CD4-positive, alpha-beta T cell treated with Interleukin-2 at 100 ng/mL for 4 hours (primary cell): ENCODE results near the gene CPED1.
"Not testable (repeated sequence)": the region's sequence is repeated elsewhere in the genome, so short reads cannot be mapped to it uniquely, and the experiment has no call there.

Experiments used
- DNase-seq: peaks from one replicate; pipeline ENCODE4 v3.0.0-alpha.2; 2020; ENCODE audit warnings: low spot score

The CPED1 gene

GRCh38 chr7:121020249-121020988 is 31.9 kb downstream of the CPED1 start:
- no peak for DNase-seq

- DNase-seq, result no peak
Measured at GRCh38 chr7:121020989-121021969, 32.8 kb downstream of the CPED1 start.

GRCh38 chr7:121023194-121023593 is 34.7 kb downstream of the CPED1 start:
- no peak for DNase-seq

DNA sequence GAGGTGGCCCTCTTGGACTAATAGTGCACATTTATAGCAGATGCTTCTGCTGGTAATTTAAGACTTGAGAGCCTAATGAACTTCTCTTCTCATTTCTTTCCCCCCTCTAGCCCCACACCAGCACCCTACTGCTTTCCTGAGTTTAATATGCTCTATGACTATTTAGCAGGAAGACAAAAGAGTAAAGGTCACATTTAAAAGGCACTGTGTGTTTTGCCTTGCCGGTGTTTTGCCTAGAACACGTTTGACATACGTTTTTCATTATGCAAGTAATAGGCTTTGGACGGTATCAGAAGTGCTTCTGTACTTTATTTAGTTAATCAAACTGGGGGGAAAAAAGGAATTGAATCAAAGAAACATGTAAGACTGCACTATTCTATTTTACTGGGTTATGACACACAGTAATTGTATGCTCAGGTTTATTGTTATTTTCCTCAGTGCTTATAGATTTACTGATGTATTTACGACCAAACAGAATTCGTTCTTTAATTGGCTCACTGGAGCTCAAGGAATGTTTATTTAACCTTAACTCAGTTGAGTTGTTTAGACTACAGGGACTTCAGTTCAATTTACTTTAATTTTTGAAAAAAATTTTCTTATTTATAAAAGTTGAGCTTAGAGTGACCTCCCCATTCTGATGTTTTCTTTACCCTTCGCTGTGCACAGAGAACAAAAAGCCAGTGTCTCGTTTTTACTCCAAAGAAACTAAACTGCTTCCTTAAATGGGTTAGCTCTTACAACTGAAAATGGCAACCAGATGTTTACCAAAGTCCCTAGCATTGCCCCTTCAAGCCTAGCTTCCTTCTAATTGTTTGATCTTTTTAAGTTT is 35.4 kb downstream of the CPED1 start:
- no peak for DNase-seq

- no peak for DNase-seq
Measured at GRCh38 chr7:121024611-121025010, 36.1 kb downstream of the CPED1 start.

DNA sequence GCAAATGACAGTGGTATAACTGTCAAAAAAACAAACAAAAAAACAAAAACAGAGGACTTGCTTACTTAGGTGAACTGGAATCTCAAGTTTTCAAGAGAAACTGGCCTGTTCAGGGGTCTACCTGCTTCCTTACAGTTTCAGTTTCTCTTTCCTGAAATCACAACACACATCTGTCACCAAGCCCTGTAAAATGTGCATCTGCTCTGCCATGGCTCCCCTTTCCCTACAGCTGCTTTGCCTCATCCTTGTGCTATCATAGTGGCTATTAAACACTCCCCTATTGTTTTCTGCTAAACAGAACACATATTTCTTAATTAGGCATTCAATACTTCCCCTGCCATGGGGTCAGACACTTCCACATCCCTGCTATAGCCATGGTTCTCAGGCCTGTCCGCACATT is 37.6 kb downstream of the CPED1 start:
- no peak for DNase-seq

- DNase-seq, result no peak
Measured at GRCh38 chr7:121026577-121027111, 38.1 kb downstream of the CPED1 start.

- DNase-seq, result no peak
Measured at GRCh38 chr7:121027761-121028669, 39.5 kb downstream of the CPED1 start.

- no peak for DNase-seq
Measured at GRCh38 chr7:121029302-121029701, 40.8 kb downstream of the CPED1 start.

DNA sequence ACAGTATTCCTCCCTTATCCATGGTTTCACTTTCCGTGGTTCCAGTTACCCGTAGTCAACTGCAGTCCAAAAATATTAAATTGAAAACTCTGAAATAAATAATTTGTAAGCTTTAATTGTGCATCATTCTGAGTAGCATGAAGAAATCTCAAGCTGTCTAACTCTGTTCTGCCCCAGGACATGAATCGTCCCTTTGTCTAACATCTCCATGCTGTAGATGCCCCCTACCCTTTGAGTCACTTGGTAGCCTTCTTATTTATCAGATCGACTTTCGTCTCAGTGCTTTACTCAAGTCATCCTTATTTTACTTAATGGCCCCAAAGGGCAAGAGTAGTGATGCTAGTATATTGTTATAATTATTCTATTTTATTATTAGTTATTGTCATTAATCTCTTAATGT is 41.8 kb downstream of the CPED1 start:
- no peak for DNase-seq

DNA sequence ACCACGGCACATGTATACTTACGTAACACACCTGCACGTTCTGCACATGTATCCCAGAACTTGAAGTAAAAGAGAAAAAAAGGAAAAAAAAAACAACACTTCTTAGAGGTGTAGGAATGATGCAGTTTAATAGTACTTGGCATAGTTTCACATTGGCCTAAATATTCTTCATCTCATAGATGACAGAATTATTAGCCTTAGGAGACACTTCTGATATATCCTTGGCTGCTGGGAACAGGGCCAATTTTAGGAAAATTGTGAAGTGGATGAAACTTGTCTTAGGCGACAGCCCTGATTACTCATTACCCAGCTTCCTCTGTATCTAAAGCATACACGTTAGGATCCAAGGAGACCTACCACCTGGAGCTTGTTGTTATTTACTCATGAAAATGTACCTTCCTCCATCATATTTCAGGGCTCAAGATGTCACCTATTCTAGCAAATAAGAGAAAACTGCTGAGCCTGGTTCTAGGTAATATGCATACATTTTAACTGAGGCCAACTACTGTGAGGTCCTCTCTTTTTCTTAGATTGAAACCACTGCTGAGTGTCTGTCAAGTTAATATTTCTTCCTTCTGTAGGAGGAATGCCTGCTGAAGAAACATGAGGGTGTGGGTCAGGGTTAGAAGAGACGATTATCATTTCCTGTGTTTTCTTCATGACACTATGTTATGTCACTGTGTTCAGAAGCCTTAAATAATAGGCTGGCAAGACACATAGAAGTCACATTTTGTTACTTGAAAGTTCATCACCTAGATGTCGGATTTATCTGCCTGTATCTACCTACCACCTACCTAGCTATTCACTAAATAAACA is 44.3 kb downstream of the CPED1 start:
- DNase-seq, result no peak

GRCh38 chr7:121034929-121035328 is 46.4 kb downstream of the CPED1 start:
- no peak for DNase-seq

DNA sequence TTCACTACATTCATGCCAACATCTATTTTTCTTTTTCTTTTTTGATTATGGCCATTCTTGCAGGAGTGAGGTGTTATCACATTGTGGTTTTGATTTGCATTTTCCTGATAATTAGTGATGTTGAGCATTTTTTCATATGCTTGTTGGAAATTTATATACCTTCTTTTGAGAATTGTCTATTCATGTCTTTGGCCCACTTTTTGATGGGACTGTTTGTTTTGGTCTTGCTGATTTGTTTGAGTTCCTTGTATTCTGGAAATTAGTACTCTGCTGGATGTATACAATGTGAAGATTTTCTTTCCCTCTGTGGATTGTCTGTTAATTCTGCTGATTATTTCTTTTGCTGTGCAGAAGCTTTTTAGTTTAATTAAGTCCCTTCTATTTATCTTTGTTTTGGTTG is 48.3 kb downstream of the CPED1 start:
- not testable (repeated sequence) for DNase-seq

DNA sequence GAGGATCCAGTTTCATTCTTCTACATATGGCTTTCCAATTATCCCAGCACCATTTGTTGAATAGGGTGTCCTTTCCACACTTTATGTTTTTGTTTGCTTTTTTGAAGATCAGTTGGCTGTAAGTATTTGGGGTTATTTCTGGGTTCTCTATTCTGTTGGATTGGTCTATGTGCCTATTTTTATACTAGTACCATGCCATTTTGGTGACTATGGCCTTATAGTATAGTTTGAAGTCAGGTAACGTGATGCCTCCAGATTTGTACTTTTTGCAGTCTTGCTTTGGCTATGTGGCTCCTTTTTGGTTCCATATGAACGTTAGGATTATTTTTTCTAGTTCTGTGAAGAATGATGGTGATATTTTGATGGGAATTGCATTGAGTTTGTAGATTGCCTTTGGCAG is 48.8 kb downstream of the CPED1 start:
- DNase-seq, result not testable (repeated sequence)

DNA sequence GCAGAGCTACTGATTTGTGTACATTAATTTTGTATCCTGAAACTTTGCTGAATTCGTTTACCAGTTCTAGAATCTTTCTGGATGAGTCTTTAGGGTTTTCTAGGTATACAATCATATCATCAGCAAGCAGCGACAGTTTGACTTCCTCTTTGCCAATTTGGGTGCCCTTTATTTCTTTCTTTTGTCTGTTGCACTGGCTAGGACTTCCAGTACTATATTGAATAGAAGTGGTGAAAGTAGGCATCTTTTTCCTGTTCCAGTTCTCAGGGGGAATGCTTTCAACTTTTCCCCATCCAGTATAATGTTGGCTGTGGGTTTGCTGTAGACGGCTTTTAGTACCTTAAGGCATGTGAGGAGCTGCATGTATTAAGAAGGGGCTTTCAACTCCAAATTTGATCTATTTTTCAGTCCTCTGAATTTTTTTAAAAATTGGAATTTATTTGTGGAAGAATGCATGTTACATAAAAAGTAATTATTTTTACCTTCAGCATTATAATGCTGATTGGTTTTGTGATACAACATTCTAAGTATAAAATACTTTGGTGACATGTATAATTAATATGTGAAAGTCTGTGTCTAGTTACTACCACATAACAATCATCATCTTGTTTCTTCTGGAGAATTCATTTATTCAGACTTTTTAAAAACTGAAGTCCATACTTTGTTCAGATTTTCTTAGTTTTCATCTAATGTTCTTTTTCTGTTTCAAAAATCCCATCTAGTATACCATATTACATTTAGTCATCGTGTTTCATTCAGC is 49.6 kb downstream of the CPED1 start:
- DNase-seq, result no peak

- no peak for DNase-seq
Measured at GRCh38 chr7:121038717-121039509, 50.4 kb downstream of the CPED1 start.

DNA sequence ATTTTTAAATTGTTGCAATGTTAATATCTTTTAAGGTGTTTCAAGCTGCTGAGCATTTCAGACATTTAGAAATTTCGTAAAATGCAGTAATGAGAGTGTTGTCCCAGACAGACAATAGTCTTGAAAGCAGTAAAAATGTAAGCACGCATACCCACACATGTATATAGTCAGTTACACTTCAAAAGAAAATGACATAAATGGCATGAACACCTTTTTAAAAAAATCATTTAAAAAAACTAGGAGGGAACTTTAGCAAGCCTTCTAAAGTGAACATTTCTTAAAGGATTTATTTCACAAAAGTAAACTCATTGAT is 51.0 kb downstream of the CPED1 start:
- DNase-seq, result no peak

DNA sequence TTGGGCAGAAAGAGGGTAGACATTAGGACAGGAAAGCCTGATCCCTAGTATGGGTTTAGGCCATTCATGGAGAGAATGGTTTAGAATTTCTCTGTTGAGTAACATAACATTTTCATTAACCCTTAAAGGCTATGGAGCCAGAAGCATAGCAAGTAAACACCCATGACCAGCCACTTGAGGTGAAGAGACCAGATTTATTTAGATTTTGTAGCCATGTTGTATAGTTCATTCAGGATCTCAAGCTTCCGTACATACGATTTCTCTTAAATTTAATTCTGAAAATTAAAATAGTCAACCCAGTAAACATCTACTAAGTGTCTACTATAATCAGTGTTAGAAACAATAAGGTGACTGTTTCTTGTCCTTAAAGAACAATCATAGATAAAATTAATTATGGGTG is 51.5 kb downstream of the CPED1 start:
- no peak for DNase-seq
